Stimulated activated CD4-positive, alpha-beta T cell treated with anti-CD3 and anti-CD28 coated beads, TNF-alpha, amount 100 ng/mL, for 48 hours (primary cell): ENCODE results near the gene GALNT18.

Experiments
- DNase-seq, 3 donors: peaks; one replicate each; pipeline ENCODE4 v3.0.0-alpha.2; 2020; ENCODE audit warnings: low read depth in 3 of 3

Gene GALNT18

GRCh38 chr11:11532574-11532973 lies 89.2 kb downstream of the GALNT18 start:
- DNase-seq = no peak

- no peak for DNase-seq
Observed at GRCh38 chr11:11531131-11531908, 90.5 kb downstream of the GALNT18 start.

- DNase-seq = no peak
Observed at GRCh38 chr11:11528986-11529385, 92.8 kb downstream of the GALNT18 start.

GRCh38 chr11:11525283-11525682 lies 96.5 kb downstream of the GALNT18 start:
- no peak for DNase-seq

- no peak for DNase-seq
Observed at GRCh38 chr11:11524436-11525061, 97.3 kb downstream of the GALNT18 start.

GRCh38 chr11:11522591-11522990 lies 99.2 kb downstream of the GALNT18 start:
- DNase-seq = no peak

GRCh38 chr11:11521306-11522002 lies 100.4 kb downstream of the GALNT18 start:
- DNase-seq = peak in 1 of 3 donors; percentile 1

GRCh38 chr11:11520231-11521015 lies 101.4 kb downstream of the GALNT18 start:
- DNase-seq = no peak

- no peak for DNase-seq
Observed at GRCh38 chr11:11519184-11519583, 102.6 kb downstream of the GALNT18 start.

GRCh38 chr11:11514246-11514645 lies 107.6 kb downstream of the GALNT18 start:
- no peak for DNase-seq

GRCh38 chr11:11513422-11513821 lies 108.4 kb downstream of the GALNT18 start:
- DNase-seq = no peak

GRCh38 chr11:11512929-11513328 lies 108.9 kb downstream of the GALNT18 start:
- DNase-seq = no peak

GRCh38 chr11:11512502-11512901 lies 109.3 kb downstream of the GALNT18 start:
- DNase-seq = no peak

GRCh38 chr11:11512090-11512489 lies 109.7 kb downstream of the GALNT18 start:
- DNase-seq = no peak

GRCh38 chr11:11510939-11511338 lies 110.9 kb downstream of the GALNT18 start:
- DNase-seq = no peak

GRCh38 chr11:11505692-11506091 lies 116.1 kb downstream of the GALNT18 start:
- no peak for DNase-seq

- DNase-seq = no peak
Observed at GRCh38 chr11:11505190-11505589, 116.6 kb downstream of the GALNT18 start.

- DNase-seq = no peak
Observed at GRCh38 chr11:11504071-11504470, 117.7 kb downstream of the GALNT18 start.

- no peak for DNase-seq
Observed at GRCh38 chr11:11502263-11502861, 119.4 kb downstream of the GALNT18 start.

- no peak for DNase-seq
Observed at GRCh38 chr11:11501546-11502262, 120.1 kb downstream of the GALNT18 start.
